Osteocyte (in vitro differentiated cells): Measurements from ENCODE around the gene UBE2F. TPM values are rescaled to one million over a fixed set of nuclear protein-coding genes. Genes with fewer than 3 reads are reported as not detected.
"Not testable (repeated sequence)": the region's sequence is repeated elsewhere in the genome, so short reads cannot be mapped to it uniquely, and the experiment has no call there.

Experiments used
- DNase-seq: peaks from one replicate; pipeline ENCODE4 v3.0.0; 2021; ENCODE audit warnings: mixed read lengths; ENCODE audit not compliant: unreplicated experiment; ENCODE audit errors: extremely low spot score
- H3K27ac Mint-ChIP-seq: one replicate; pipeline ENCODE4 v1.8.0; 2021; ENCODE audit warnings: mild to moderate bottlenecking, mixed read lengths; ENCODE audit not compliant: unreplicated experiment
- H3K27me3 Mint-ChIP-seq: one replicate; pipeline ENCODE4 v1.8.0; 2021; ENCODE audit warnings: mixed read lengths; ENCODE audit not compliant: unreplicated experiment
- H3K36me3 Mint-ChIP-seq: one replicate; pipeline ENCODE4 v1.8.0; 2021; ENCODE audit warnings: mixed read lengths; ENCODE audit not compliant: unreplicated experiment
- H3K4me1 Mint-ChIP-seq: one replicate; pipeline ENCODE4 v1.8.0; 2021; ENCODE audit warnings: mixed read lengths; ENCODE audit not compliant: unreplicated experiment
- H3K4me3 Mint-ChIP-seq: one replicate; pipeline ENCODE4 v1.8.0; 2021; ENCODE audit warnings: mild to moderate bottlenecking, moderate library complexity, mixed read lengths; ENCODE audit not compliant: unreplicated experiment
- H3K9me3 Mint-ChIP-seq: one replicate; pipeline ENCODE4 v1.8.0; 2021; ENCODE audit warnings: mixed read lengths; ENCODE audit not compliant: unreplicated experiment
- total RNA-seq: library from RNA; stranded (reverse); gene quantifications from 2 replicates; pipeline ENCODE4 v1.2.1, GENCODE V29; 2021
- TF ChIP-seq, protein P1 (sequence below): fragments of 200-600 bp; sonication (generic); IDR thresholded peaks from 2 replicates; pipeline ENCODE4 v1.5.0; 2021; ENCODE audit warnings: antibody characterized with exemption, mild to moderate bottlenecking, moderate library complexity

UBE2F gene
- total RNA-seq, 1 donor from 2014 or later: 54.3 TPM

DNA sequence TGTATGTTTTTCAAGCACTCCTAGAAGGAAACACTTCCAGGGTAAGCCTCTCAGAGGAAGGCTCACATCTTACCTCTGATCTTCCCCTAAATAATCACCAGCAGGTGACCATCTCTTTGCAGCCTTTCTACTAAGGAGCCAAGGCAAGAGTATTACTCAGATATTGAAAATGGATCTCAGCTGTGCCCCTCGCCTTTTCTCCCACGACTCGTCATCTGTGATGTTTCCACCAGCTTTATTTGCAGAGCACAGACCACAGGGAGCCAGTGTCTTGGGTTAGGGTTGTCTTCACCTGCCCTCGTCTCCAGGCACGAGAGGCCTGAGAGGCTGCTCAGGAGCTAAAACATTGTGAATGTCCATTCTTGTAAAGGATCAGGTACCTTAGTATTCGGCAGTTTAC is 77.0 kb downstream of the UBE2F start:
- Mint-ChIP-seq H3K9me3 (peaks cover 11% of the 10 kb centered on the region), H3K4me3 (no peak overlapping the region), H3K27me3 (no peaks in the 10 kb centered on the region), H3K4me1 (no peaks in the 10 kb centered on the region), H3K36me3 (peaks cover 39% of the 10 kb centered on the region), H3K27ac (no peak overlapping the region)
- no peak for DNase-seq
- TF ChIP-seq, protein P1, sequence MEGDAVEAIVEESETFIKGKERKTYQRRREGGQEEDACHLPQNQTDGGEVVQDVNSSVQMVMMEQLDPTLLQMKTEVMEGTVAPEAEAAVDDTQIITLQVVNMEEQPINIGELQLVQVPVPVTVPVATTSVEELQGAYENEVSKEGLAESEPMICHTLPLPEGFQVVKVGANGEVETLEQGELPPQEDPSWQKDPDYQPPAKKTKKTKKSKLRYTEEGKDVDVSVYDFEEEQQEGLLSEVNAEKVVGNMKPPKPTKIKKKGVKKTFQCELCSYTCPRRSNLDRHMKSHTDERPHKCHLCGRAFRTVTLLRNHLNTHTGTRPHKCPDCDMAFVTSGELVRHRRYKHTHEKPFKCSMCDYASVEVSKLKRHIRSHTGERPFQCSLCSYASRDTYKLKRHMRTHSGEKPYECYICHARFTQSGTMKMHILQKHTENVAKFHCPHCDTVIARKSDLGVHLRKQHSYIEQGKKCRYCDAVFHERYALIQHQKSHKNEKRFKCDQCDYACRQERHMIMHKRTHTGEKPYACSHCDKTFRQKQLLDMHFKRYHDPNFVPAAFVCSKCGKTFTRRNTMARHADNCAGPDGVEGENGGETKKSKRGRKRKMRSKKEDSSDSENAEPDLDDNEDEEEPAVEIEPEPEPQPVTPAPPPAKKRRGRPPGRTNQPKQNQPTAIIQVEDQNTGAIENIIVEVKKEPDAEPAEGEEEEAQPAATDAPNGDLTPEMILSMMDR: no peak

DNA sequence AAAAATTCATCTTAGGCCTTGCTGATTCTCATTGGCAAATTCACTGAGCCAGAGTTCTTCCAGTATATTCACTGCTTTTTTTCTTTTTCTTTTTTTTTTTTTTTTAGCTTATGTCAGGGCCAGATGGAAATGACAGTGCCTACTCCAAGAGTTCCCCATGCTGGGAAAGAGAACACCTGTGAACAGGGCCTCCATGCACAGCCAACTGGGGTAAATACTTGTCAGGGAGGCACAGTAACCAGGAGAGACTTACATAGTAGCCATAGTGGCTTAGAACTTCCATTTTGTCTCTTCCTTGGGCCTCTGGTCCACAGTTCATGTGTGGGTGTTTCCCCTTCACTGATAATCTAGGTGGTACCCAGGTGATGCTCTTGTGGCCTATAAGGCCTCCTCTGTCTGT is 78.8 kb downstream of the UBE2F start:
- no peak for DNase-seq
- Mint-ChIP-seq H3K4me1 (no peaks in the 10 kb centered on the region), H3K36me3 (peaks cover 35% of the 10 kb centered on the region), H3K9me3 (peaks cover 11% of the 10 kb centered on the region), H3K4me3 (no peak overlapping the region), H3K27me3 (no peaks in the 10 kb centered on the region), H3K27ac (no peak overlapping the region)
- TF ChIP-seq, protein P1: no peak

DNA sequence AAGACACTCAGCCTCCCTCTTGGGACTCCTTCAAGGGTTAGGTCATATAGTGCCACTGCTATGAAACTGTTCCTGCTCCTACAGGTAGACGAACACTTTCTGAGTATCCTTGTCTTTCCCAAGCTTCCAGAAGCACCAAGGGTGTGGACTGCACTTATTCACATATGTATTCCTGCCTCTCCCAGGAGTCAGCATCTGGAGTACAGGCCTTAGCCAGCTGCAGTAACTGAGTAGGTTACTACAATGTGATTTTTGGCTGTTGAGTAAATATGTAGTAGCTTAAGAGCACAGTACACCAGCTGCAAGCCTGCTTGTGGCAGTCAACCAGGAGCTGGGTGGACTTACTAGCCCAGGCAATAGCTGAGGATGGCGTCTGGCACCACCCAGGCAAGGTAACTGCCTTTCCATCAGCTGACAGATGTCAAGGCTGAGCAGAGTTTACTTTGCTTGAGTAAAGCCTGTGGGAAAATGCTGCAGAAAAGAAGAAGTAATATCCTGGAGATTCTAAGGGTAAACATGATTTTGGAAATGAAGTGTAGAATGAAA is 80.0 kb downstream of the UBE2F start:
- Mint-ChIP-seq H3K27ac (no peak overlapping the region), H3K4me1 (no peaks in the 10 kb centered on the region), H3K36me3 (peaks cover 27% of the 10 kb centered on the region), H3K27me3 (no peaks in the 10 kb centered on the region), H3K9me3 (peaks cover 11% of the 10 kb centered on the region), H3K4me3 (no peak overlapping the region)
- DNase-seq: no peak
- TF ChIP-seq, protein P1: no peak

DNA sequence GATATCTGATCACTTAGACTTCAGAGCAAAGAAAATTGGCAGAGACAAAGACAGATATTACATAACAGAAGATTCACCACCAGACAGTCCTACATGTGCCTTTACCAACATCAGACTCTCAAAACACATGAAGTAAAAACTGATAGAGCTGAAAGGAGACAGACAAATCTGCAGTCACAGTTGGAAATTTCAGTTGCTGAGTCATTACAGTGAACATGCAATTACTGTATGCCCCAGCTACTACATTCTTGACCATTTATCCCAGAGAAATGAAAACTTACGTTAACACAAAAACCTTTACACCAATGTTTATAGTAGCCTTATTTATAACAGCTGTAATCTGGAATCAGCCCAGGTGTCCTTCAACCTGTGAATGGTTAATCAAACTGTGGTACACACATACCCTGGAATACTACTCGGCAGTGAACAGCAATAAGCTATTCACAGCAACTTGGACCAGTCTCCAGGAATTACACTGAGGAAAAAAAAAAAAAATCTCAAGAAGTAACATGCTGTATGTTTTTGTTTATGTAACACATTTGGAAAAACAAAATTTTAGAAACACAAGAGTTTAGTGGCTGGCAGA is 86.5 kb downstream of the UBE2F start:
- no peaks in the 10 kb centered on the region for H3K36me3 Mint-ChIP-seq
- no peaks in the 10 kb centered on the region for H3K27me3 Mint-ChIP-seq
- no peaks in the 10 kb centered on the region for H3K9me3 Mint-ChIP-seq
- TF ChIP-seq, protein P1: no peak
- H3K27ac Mint-ChIP-seq: no peak overlapping the region
- no peak overlapping the region for H3K4me3 Mint-ChIP-seq
- H3K4me1 Mint-ChIP-seq: no peaks in the 10 kb centered on the region
- DNase-seq: no peak

DNA sequence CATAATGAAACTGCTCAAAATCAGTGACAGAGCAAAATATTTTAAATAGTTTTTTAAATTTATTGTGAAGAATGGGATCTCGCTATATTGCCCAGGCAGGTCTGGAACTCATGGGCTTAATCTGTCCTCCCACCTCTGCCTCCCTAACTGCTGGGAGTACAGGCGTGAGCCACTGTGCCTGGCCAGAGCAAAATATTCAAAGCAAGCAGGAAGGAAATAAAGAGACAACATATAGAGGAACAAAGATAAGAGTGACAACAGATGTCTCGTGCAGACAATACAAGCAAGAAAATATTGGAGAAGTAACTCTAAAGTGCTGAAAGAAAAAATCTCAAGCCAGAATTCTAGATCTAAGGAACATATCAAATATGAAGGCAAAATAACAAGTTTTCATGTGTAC is 89.0 kb downstream of the UBE2F start:
- no peaks in the 10 kb centered on the region for H3K36me3 Mint-ChIP-seq
- no peaks in the 10 kb centered on the region for H3K9me3 Mint-ChIP-seq
- TF ChIP-seq, protein P1: no peak
- H3K4me1 Mint-ChIP-seq: peaks cover 10% of the 10 kb centered on the region
- H3K27me3 Mint-ChIP-seq: no peaks in the 10 kb centered on the region
- no peak overlapping the region for H3K27ac Mint-ChIP-seq
- no peak overlapping the region for H3K4me3 Mint-ChIP-seq
- no peak for DNase-seq

DNA sequence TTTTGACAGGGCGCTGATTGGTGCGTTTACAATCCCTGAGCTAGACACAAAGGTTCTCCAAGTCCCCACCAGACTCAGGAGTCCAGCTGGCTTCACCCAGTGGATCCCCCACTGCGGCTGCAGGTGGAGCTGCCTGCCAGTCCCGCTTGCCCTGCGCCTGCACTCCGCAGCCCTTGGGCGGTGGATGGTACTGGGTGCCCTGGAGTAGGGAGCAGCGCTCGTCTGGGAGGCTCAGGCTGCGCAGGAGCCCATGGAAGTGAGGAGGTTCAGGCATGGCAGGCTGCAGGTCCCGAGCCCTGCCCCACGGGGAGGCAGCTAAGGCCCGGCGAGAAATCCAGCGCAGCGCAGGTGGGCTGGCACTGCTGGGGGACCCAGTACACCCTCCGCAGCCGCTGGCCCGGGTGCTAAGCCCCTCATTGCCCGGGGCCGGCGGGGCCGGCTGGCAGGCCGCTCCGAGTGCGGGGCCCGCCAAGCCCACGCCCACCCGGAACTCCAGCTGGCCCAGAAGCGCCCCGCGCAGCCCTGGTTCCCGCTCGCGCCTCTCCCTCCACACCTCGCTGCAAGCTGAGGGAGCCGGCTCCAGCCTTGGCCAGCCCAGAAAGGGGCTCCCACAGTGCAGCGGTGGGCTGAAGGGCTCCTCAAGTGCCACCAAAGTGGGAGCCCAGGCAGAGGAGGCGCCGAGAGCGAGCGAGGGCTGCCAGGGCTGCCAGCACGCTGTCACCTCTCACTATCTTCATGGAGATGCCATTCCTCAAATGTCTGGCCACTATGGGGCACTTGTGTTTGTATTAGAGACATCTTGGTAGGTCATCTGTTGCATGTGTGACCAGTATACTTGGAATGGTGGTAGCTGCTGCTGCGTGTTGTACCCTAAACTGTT is 91.1 kb downstream of the UBE2F start:
- H3K4me3 Mint-ChIP-seq: peak overlapping the region; percentile 8
- H3K27ac Mint-ChIP-seq, H3K9me3 Mint-ChIP-seq, H3K36me3 Mint-ChIP-seq, H3K27me3 Mint-ChIP-seq: not testable (repeated sequence)
- peaks cover 23% of the 10 kb centered on the region for H3K4me1 Mint-ChIP-seq
- DNase-seq: peak; percentile 76
